SK-N-SH treated with all-trans-retinoic acid at 6 μM for 48 hours (cell line): ENCODE measurements around the gene SYP.

ENCODE experiments used
- ATAC-seq: fragments of 200-7000 bp; cut with Tn5 transposase; 3 replicates; pipeline ENCODE4 v1.9.1; 2020; ENCODE audit warnings: mild to moderate bottlenecking, moderate library complexity
- ARNTL ChIP-seq: fragments of 450-650 bp; formaldehyde crosslinking; IDR thresholded peaks from 2 replicates; pipeline ENCODE4 v1.5.0; 2020; ENCODE audit warnings: low read depth, mild to moderate bottlenecking, moderate library complexity, borderline replicate concordance
- BACH2 ChIP-seq: fragments of 250-450 bp; sonication (Bioruptor Pico); IDR thresholded peaks from 2 replicates; pipeline ENCODE4 v1.9.0; 2021; ENCODE audit warnings: mild to moderate bottlenecking, borderline replicate concordance
- CREB5 ChIP-seq: fragments of 250-450 bp; sonication (Bioruptor Pico); IDR thresholded peaks from 2 replicates; pipeline ENCODE4 v1.5.1; 2020; ENCODE audit warnings: low read depth, mild to moderate bottlenecking, moderate library complexity
- CSDC2 ChIP-seq: fragments of 250-450 bp; sonication (Bioruptor Pico); IDR thresholded peaks from 2 replicates; pipeline ENCODE4 v1.5.0; 2020; ENCODE audit warnings: mild to moderate bottlenecking, moderate library complexity
- CSRNP3 ChIP-seq: fragments of 250-450 bp; sonication (Bioruptor Pico); IDR thresholded peaks from 2 replicates; pipeline ENCODE4 v1.5.1; 2021; ENCODE audit warnings: mild to moderate bottlenecking, moderate library complexity
- ESRRG ChIP-seq: fragments of 250-450 bp; sonication (Bioruptor Pico); IDR thresholded peaks from 2 replicates; pipeline ENCODE4 v1.6.1; 2021; ENCODE audit warnings: mild to moderate bottlenecking
- ISL1 ChIP-seq: fragments of 250-450 bp; sonication (Bioruptor Pico); IDR thresholded peaks from 2 replicates; pipeline ENCODE4 v2.1.2; 2022; ENCODE audit warnings: mild to moderate bottlenecking, moderate library complexity
- OSR1 ChIP-seq: fragments of 250-450 bp; sonication (Bioruptor Pico); IDR thresholded peaks from 2 replicates; pipeline ENCODE4 v1.8.0; 2022; ENCODE audit warnings: moderate library complexity, mild to moderate bottlenecking, inconsistent platforms
- PATZ1 ChIP-seq: fragments of 250-450 bp; sonication (Bioruptor Pico); IDR thresholded peaks from 2 replicates; pipeline ENCODE4 v1.8.0; 2020; ENCODE audit warnings: mild to moderate bottlenecking, moderate library complexity, borderline replicate concordance
- POU6F1 ChIP-seq: fragments of 250-450 bp; sonication (Bioruptor Pico); IDR thresholded peaks from 2 replicates; pipeline ENCODE4 v1.8.0; 2021; ENCODE audit warnings: low read depth, mild to moderate bottlenecking, moderate library complexity, borderline replicate concordance
- PPARA ChIP-seq: fragments of 250-450 bp; sonication (Bioruptor Pico); IDR thresholded peaks from 2 replicates; pipeline ENCODE4 v1.5.0; 2020; ENCODE audit warnings: mild to moderate bottlenecking, borderline replicate concordance
- RARB ChIP-seq: fragments of 250-450 bp; sonication (Bioruptor Pico); IDR thresholded peaks from 2 replicates; pipeline ENCODE4 v1.8.0; 2021; ENCODE audit warnings: mild to moderate bottlenecking, moderate library complexity
- SNAI2 ChIP-seq: fragments of 250-450 bp; sonication (Bioruptor Pico); IDR thresholded peaks from 2 replicates; pipeline ENCODE4 v1.5.0; 2020; ENCODE audit warnings: mild to moderate bottlenecking, moderate library complexity
- TOX ChIP-seq: fragments of 250-450 bp; sonication (Bioruptor Pico); IDR thresholded peaks from 2 replicates; pipeline ENCODE4 v1.8.0; 2021; ENCODE audit warnings: mild to moderate bottlenecking, moderate library complexity, borderline replicate concordance
- TSHZ2 ChIP-seq: fragments of 250-450 bp; sonication (Bioruptor Pico); IDR thresholded peaks from 2 replicates; pipeline ENCODE4 v1.5.0; 2020; ENCODE audit warnings: mild to moderate bottlenecking, moderate library complexity
- ZC3H10 ChIP-seq: fragments of 250-450 bp; sonication (Bioruptor Pico); IDR thresholded peaks from 2 replicates; pipeline ENCODE4 v1.5.1; 2021; ENCODE audit warnings: mild to moderate bottlenecking, moderate library complexity
- ZFP3 ChIP-seq: fragments of 250-450 bp; sonication (Bioruptor Pico); IDR thresholded peaks from 2 replicates; pipeline ENCODE4 v1.5.0; 2020; ENCODE audit warnings: mild to moderate bottlenecking, moderate library complexity
- ZNF565 ChIP-seq: fragments of 450-650 bp; formaldehyde crosslinking; conservative IDR thresholded peaks from 2 replicates; pipeline ENCODE4 v1.5.0; 2020; ENCODE audit warnings: low read depth, mild to moderate bottlenecking, moderate library complexity
- ZNF70 ChIP-seq: fragments of 450-650 bp; formaldehyde crosslinking; IDR thresholded peaks from 2 replicates; pipeline ENCODE4 v1.5.0; 2020; ENCODE audit warnings: mild to moderate bottlenecking, moderate library complexity
- ZNF8 ChIP-seq: fragments of 450-650 bp; formaldehyde crosslinking; IDR thresholded peaks from 2 replicates; pipeline ENCODE4 v1.5.0; 2020; ENCODE audit warnings: mild to moderate bottlenecking, moderate library complexity

The SYP gene

GRCh38 chrX:49214996-49215526 is 15.1 kb upstream of the SYP start (continued):
- TF ChIP-seq ZC3H10 (CRISPR knock-in tag), result no peak

- no peak for TF ChIP-seq ARNTL (CRISPR knock-in tag)
- no peak for TF ChIP-seq ESRRG (CRISPR knock-in tag)
- TF ChIP-seq ZNF70, result no peak
- no peak for TF ChIP-seq ZNF565 (CRISPR knock-in tag)
- no peak for TF ChIP-seq CREB5 (CRISPR knock-in tag)
- no peak for TF ChIP-seq POU6F1 (CRISPR knock-in tag)
- TF ChIP-seq BACH2, result no peak
- TF ChIP-seq ISL1 (CRISPR knock-in tag), result no peak
- no peak for TF ChIP-seq ZC3H10 (CRISPR knock-in tag)
- ATAC-seq, result no peak
Observed at GRCh38 chrX:49214416-49214815, 14.4 kb upstream of the SYP start.

GRCh38 chrX:49212861-49213260 is 12.9 kb upstream of the SYP start:
- no peak for ATAC-seq
- TF ChIP-seq RARB (no peak), TOX (CRISPR knock-in tag) (no peak), SNAI2 (CRISPR knock-in tag) (no peak), CREB5 (CRISPR knock-in tag) (no peak), BACH2 (no peak), ARNTL (CRISPR knock-in tag) (no peak), ZNF565 (CRISPR knock-in tag) (no peak), CSRNP3 (CRISPR knock-in tag) (no peak), PATZ1 (CRISPR knock-in tag) (no peak), ZNF8 (CRISPR knock-in tag) (no peak), ZC3H10 (CRISPR knock-in tag) (no peak), CSDC2 (CRISPR knock-in tag) (no peak), OSR1 (CRISPR knock-in tag) (no peak), ZFP3 (no peak), TSHZ2 (CRISPR knock-in tag) (no peak), PPARA (no peak)
